SU-DHL-6 (cell line): ENCODE measurements around the gene WDR83.
"Not testable (repeated sequence)": the region's sequence is repeated elsewhere in the genome, so short reads cannot be mapped to it uniquely, and the experiment has no call there.

Source experiments
- H2AFZ ChIP-seq: fragments of 200-600 bp; sonication (generic); 2 replicates; pipeline ENCODE4 v1.6.1; 2014; ENCODE audit warnings: low read depth, mild to moderate bottlenecking, moderate library complexity, mixed read lengths, antibody characterized with exemption, low read length; ENCODE audit not compliant: severe bottlenecking
- H3F3A ChIP-seq: fragments of 200-600 bp; shearing (Covaris generic); 2 replicates; pipeline ENCODE4 v1.6.0; 2016; ENCODE audit warnings: antibody characterized with exemption, mild to moderate bottlenecking; ENCODE audit not compliant: insufficient read depth
- H3K27ac ChIP-seq: fragments of 200-600 bp; sonication (generic); 2 replicates; pipeline ENCODE4 v1.5.1; 2016; ENCODE audit warnings: low read depth, mild to moderate bottlenecking, low read length, moderate library complexity, mixed read lengths
- H3K27me3 ChIP-seq: fragments of 200-600 bp; sonication (generic), shearing (Covaris generic); 2 replicates; pipeline ENCODE4 v1.6.0; 2014; ENCODE audit warnings: mild to moderate bottlenecking, low read length
- H3K36me3 ChIP-seq: fragments of 200-600 bp; sonication (generic); 2 replicates; pipeline ENCODE4 v1.6.1; 2014; ENCODE audit warnings: mild to moderate bottlenecking, low read length, mixed read lengths
- H3K4me2 ChIP-seq: fragments of 300-600, 200-600 bp; shearing (Covaris generic), sonication (generic); 2 replicates; pipeline ENCODE4 v1.6.0; 2014; ENCODE audit warnings: low read length, low read depth, mild to moderate bottlenecking; ENCODE audit not compliant: poor library complexity, severe bottlenecking
- H3K4me3 ChIP-seq: fragments of 200-600 bp; sonication (generic); 2 replicates; pipeline ENCODE4 v1.5.1; 2014; ENCODE audit warnings: antibody characterized with exemption, low read length, mild to moderate bottlenecking, mixed read lengths; ENCODE audit not compliant: insufficient read depth, poor library complexity, severe bottlenecking
- H3K79me2 ChIP-seq: fragments of 200-600 bp; sonication (generic); 2 replicates; pipeline ENCODE4 v1.6.1; 2014; ENCODE audit warnings: mild to moderate bottlenecking, low read length, moderate library complexity; ENCODE audit not compliant: insufficient read depth
- H3K9ac ChIP-seq: fragments of 200-600 bp; sonication (generic); 2 replicates; pipeline ENCODE4 v1.7.0; 2014; ENCODE audit warnings: mild to moderate bottlenecking, low read length
- H3K9me2 ChIP-seq: fragments of 200-600 bp; sonication (generic); replicated peaks from 2 replicates; pipeline ENCODE4 v1.6.1; 2014; ENCODE audit warnings: low read length; ENCODE audit not compliant: insufficient read depth
- H3K9me3 ChIP-seq: fragments of 200-600 bp; sonication (generic); 2 replicates; pipeline ENCODE4 v1.6.1; 2014; ENCODE audit warnings: low read length, mixed read lengths; ENCODE audit not compliant: insufficient read depth
- H4K20me1 ChIP-seq: fragments of 200-600 bp; sonication (generic); 2 replicates; pipeline ENCODE4 v1.6.1; 2014; ENCODE audit warnings: low read depth, mild to moderate bottlenecking, antibody characterized with exemption, low read length, moderate library complexity, mixed read lengths
- EZH2phosphoT487 ChIP-seq: fragments of 200-600 bp; sonication (generic), shearing (Covaris generic); conservative IDR thresholded peaks from 2 replicates; pipeline ENCODE4 v1.6.1; 2018; ENCODE audit warnings: mild to moderate bottlenecking, antibody characterized with exemption, low read length, moderate library complexity, mixed read lengths
- TF ChIP-seq, protein P1 (sequence below): fragments of 200-600 bp; sonication (generic); IDR thresholded peaks from one replicate; pipeline ENCODE4 v1.5.1; 2017; ENCODE audit warnings: antibody characterized with exemption, mild to moderate bottlenecking, low read length, moderate library complexity; ENCODE audit not compliant: insufficient read depth, poor library complexity, severe bottlenecking

The WDR83 gene, protein sequence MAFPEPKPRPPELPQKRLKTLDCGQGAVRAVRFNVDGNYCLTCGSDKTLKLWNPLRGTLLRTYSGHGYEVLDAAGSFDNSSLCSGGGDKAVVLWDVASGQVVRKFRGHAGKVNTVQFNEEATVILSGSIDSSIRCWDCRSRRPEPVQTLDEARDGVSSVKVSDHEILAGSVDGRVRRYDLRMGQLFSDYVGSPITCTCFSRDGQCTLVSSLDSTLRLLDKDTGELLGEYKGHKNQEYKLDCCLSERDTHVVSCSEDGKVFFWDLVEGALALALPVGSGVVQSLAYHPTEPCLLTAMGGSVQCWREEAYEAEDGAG

DNA sequence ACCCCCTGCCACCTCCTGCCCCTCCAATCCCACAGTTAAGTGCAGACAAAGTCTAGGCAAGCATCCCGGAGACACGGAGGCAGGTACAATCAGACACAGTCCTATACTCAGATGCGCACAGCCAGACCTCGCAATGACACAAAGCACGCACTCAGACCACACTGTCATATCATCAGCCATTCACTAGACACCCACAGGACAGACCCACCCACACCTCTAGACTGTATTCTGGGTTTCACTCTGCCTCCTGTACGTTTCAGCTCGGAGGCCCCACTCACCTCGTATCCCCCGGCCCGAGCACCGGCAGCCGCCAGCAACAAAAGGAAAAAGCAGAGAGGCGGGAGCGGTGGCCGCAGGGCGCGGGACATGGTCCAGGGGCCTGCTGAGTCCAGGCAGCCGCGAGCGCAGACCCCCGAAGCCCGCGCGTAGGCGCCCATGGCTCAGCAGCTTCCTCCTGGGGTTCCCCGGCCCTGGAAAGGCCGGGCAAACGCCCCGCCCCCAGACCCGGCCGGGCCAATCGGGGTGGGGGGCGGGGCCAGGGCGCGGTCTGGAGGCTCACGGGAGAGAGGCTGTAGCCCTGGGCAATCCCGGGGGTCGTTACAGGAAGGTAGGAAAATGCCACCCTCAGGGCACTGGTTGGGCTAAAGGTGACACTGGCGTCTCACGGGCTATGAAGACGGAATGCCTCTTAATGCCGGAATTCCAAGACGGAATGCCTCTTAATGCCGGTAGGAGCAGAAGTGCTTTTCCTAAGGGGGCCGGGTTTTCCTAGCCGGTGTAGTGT lies at the start of gene WDR83, which contains the start of gene MAN2B1:
Gene WDR83 (plus strand): TSS at position 543 of the 784 bp plus-strand sequence. CDS start 2,984 bp downstream, outside the sequence.
Gene MAN2B1 (minus strand): TSS at position 478 of the 784 bp plus-strand sequence. CDS start 41 bp downstream, at position 437.
- peak within 1 kb of the TSS; percentile 90 for H3K9ac ChIP-seq
- H3F3A ChIP-seq, result peaks cover 7% of the 10 kb centered on the region; the same call in 1 of the 2 replicates
- no peaks in the 10 kb centered on the region for H3K9me2 ChIP-seq
- TF ChIP-seq, protein P1, sequence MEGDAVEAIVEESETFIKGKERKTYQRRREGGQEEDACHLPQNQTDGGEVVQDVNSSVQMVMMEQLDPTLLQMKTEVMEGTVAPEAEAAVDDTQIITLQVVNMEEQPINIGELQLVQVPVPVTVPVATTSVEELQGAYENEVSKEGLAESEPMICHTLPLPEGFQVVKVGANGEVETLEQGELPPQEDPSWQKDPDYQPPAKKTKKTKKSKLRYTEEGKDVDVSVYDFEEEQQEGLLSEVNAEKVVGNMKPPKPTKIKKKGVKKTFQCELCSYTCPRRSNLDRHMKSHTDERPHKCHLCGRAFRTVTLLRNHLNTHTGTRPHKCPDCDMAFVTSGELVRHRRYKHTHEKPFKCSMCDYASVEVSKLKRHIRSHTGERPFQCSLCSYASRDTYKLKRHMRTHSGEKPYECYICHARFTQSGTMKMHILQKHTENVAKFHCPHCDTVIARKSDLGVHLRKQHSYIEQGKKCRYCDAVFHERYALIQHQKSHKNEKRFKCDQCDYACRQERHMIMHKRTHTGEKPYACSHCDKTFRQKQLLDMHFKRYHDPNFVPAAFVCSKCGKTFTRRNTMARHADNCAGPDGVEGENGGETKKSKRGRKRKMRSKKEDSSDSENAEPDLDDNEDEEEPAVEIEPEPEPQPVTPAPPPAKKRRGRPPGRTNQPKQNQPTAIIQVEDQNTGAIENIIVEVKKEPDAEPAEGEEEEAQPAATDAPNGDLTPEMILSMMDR, result no peak
- no peaks in the 10 kb centered on the region for H3K9me3 ChIP-seq
- H3K36me3 ChIP-seq, result no peaks in the 10 kb centered on the region; the same call in 1 of the 2 replicates
- H3K4me3 ChIP-seq, result peak within 1 kb of the TSS; percentile 95
- H4K20me1 ChIP-seq, result no peaks in the 10 kb centered on the region
- H2AFZ ChIP-seq, result peak within 1 kb of the TSS; percentile 55
- H3K79me2 ChIP-seq, result peaks cover 46% of the 10 kb centered on the region
- H3K27ac ChIP-seq, result peak within 1 kb of the TSS; percentile 82
- H3K4me2 ChIP-seq, result peak within 1 kb of the TSS; percentile 66
- no peaks in the 10 kb centered on the region for H3K27me3 ChIP-seq

DNA sequence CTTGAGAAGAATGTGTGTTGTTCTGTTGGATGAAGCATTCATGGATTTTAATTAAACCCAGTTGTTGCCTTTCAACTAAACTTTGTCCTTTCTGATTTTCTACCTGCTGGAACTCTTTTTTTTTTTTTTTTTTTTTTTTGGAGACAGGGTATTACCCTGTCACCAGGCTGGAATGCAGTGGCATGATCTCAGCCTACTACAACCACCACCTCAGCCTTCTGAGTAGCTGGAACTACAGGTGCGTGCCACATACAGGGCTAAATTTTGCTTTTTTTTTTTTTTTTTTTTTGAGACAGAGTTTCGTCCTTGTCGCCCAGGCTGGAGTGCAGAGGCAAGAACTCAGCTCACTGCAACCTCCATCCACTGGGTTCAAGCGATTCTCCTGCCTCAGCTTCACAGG lies 49.0 kb upstream of the WDR83 start:
- Histone ChIP-seq H3K9ac (no peak overlapping the region), H3F3A (0 out of 2 replicates have a peak, but pooled peaks cover 4% of the 10 kb centered on the region), H3K9me3 (no peaks in the 10 kb centered on the region), H3K27me3 (no peaks in the 10 kb centered on the region), H3K27ac (no peak overlapping the region), H3K4me2 (no peak overlapping the region), H3K4me3 (no peak overlapping the region), H3K36me3 (peaks cover 3% of the 10 kb centered on the region; the same call in 1 of the 2 replicates), H2AFZ (no peak overlapping the region), H4K20me1 (peaks cover 11% of the 10 kb centered on the region; the same call in 1 of the 2 replicates), H3K79me2 (peaks cover 59% of the 10 kb centered on the region), H3K9me2 (no peaks in the 10 kb centered on the region)
- TF ChIP-seq EZH2phosphoT487, result no peak
- TF ChIP-seq, protein P1, result no peak

DNA sequence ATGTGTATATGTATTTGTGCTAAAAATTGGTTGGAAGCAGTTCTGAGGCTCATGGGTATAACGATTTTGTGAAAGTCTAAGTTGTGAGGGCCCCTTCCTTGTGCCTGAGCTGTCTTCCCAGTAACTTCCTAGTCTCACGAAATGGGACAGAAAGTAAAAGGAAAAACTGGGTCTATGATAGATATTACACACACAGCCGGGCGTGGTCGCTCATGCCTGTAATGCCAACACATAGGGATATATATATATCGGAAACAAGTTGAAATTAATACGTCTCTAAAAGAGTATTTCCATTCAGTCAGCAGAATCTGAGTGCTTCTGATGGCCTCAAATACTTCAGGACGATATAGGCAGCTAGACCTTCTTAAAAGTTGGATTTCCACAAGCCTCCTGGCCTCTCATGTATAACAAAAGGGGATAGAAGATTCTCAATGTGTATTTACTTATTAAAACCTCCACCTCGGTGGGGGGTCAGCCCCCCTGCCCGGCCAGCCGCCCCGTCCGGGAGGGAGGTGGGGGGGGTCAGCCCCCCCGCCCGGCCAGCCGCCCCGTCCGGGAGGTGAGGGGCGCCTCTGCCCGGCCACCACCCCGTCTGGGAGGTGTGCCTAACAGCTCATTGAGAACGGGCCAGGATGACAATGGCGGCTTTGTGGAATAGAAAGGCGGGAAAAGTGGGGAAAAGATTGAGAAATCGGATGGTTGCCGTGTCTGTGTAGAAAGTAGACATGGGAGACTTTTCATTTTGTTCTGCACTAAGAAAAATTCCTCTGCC lies 45.2 kb upstream of the WDR83 start:
- not testable (repeated sequence) for H3K9me3 ChIP-seq, H4K20me1 ChIP-seq, H3K9me2 ChIP-seq, H3F3A ChIP-seq, H3K9ac ChIP-seq, H3K27me3 ChIP-seq, H3K27ac ChIP-seq, H3K4me3 ChIP-seq, H2AFZ ChIP-seq, H3K4me2 ChIP-seq, H3K36me3 ChIP-seq
- peaks cover 50% of the 10 kb centered on the region for H3K79me2 ChIP-seq
